WERI-Rb-1 (cell line): Measurements from ENCODE around the gene WRAP73.

Experiments used
- DNase-seq: peaks from one replicate; pipeline ENCODE4 v3.0.0-alpha.2; 2020
- H3K27ac ChIP-seq: fragments of 250-450 bp; sonication (Bioruptor Pico); 2 replicates; pipeline ENCODE4 v1.5.1; 2020; ENCODE audit warnings: mild to moderate bottlenecking, moderate library complexity
- H3K27me3 ChIP-seq: fragments of 250-450 bp; sonication (Bioruptor Pico); 2 replicates; pipeline ENCODE4 v1.5.1; 2021; ENCODE audit warnings: mild to moderate bottlenecking, low read depth, moderate library complexity; ENCODE audit not compliant: insufficient read depth, severe bottlenecking
- H3K36me3 ChIP-seq: fragments of 250-450 bp; sonication (Bioruptor Pico); 2 replicates; pipeline ENCODE4 v1.5.1; 2020; ENCODE audit warnings: mild to moderate bottlenecking, moderate library complexity
- H3K4me3 ChIP-seq: 2 replicates; pipeline ENCODE4 v1.5.1; 2011; ENCODE audit warnings: low read depth, mild to moderate bottlenecking, control low read depth, low read length
- H3K9me3 ChIP-seq: fragments of 250-450 bp; sonication (Bioruptor Pico); 2 replicates; pipeline ENCODE4 v1.5.1; 2021; ENCODE audit warnings: mild to moderate bottlenecking, moderate library complexity; ENCODE audit not compliant: severe bottlenecking
- TF ChIP-seq, protein P1 (sequence below): IDR thresholded peaks from 2 replicates; pipeline ENCODE4 v1.5.1; 2011; ENCODE audit warnings: low read depth, mild to moderate bottlenecking, control low read depth, inconsistent platforms, low read length

Gene WRAP73

DNA sequence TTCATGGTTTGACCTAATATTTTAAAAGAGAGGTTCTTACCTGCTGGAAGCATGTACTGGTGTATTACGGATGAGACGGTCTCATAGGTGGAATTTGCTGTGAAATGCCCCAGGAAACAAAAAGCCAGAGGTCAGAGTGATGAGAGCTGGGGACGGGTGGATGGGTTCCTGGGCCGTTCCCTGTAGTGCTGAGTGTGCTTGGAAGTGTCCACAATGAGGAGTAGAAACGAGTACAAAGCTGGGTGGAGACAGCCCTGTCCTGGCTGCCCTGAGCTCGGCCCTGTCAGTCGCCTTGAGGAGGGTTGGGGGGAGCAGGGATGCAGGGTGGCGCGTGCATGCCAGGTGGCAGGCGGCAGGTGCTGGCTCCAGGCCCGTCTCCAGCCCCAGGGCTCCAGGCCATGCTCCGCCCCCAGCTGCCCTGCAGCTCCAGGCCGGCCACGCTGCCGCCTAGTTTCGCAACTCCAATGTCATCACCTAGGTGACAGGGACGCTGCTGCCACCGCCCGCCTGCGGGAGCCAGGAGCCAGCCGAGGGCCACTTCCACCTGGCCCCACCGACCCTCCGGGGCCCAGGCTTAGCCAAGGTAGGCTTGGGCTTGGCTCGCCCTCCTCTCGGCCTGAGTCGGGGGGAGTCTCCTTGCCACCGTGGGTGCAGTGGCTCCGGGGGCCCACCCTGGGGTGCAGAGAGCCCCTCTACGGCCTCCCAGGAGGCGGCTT, 18.8 kb upstream of the WRAP73 start:
- Histone ChIP-seq H3K27me3 (no peaks in the 10 kb centered on the region), H3K9me3 (no peaks in the 10 kb centered on the region), H3K27ac (no peak overlapping the region), H3K36me3 (peaks cover 3% of the 10 kb centered on the region), H3K4me3 (no peak overlapping the region)
- peak; percentile 61 for DNase-seq
- TF ChIP-seq, protein P1, sequence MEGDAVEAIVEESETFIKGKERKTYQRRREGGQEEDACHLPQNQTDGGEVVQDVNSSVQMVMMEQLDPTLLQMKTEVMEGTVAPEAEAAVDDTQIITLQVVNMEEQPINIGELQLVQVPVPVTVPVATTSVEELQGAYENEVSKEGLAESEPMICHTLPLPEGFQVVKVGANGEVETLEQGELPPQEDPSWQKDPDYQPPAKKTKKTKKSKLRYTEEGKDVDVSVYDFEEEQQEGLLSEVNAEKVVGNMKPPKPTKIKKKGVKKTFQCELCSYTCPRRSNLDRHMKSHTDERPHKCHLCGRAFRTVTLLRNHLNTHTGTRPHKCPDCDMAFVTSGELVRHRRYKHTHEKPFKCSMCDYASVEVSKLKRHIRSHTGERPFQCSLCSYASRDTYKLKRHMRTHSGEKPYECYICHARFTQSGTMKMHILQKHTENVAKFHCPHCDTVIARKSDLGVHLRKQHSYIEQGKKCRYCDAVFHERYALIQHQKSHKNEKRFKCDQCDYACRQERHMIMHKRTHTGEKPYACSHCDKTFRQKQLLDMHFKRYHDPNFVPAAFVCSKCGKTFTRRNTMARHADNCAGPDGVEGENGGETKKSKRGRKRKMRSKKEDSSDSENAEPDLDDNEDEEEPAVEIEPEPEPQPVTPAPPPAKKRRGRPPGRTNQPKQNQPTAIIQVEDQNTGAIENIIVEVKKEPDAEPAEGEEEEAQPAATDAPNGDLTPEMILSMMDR = no peak

DNA sequence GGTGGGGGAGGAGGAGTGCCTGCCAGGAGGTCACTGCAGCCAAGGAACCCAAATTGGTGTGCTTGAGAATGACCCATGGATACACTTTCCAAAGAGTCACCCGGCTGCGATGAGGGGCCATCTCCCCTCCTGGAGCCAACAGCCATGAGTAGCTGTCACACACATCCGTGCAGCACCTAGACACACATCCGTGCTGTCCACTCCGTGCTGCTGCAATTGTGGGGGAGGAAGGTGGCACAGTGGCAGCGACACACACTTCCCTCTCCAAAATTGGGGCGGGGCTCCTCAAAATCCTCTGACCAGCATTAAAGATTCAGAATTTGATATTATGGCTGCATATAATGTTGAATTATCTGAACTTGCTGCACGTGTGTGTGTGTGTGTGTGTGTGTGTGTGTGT, 18.2 kb upstream of the WRAP73 start:
- no peaks in the 10 kb centered on the region for H3K9me3 ChIP-seq
- H3K27me3 ChIP-seq = no peaks in the 10 kb centered on the region
- H3K36me3 ChIP-seq = peaks cover 3% of the 10 kb centered on the region
- no peak overlapping the region for H3K4me3 ChIP-seq
- TF ChIP-seq, protein P1 = no peak
- no peak overlapping the region for H3K27ac ChIP-seq
- no peak for DNase-seq

DNA sequence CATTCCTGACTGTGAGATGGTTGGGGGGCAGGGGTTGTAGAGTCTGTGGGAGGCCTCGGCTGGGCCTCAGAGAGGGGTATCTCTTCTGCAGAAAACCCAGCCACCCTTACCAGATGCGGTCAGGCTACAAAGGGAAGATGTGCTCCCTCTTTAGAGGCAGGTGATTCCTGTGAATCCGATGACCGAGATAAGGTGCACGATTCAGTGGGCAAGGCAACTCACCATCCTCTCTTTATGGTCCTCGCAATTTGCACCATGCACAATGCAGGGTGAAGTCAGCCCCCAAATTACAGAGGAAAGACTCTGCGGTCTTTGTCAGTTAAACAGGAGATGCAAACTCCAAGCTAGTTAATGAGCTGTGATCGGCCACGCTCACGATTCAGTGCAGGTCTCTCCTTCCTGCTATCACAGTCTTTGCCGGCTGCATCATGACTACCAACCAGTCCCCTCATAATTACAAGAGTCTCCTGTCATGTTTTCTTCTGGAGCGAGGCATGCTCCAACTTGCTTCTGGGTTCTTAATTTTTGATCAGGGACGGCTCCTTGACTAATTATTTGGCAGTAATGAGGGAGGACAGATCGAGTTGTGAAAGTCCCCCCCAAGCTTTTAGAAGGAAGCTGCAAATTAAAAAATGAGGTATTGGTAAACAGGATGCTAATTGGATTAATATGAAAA, 14.9 kb upstream of the WRAP73 start:
- no peak for DNase-seq
- Histone ChIP-seq H3K4me3 (no peak overlapping the region), H3K9me3 (no peaks in the 10 kb centered on the region), H3K27ac (no peak overlapping the region), H3K36me3 (peaks cover 10% of the 10 kb centered on the region), H3K27me3 (no peaks in the 10 kb centered on the region)
- TF ChIP-seq, protein P1 = no peak

DNA sequence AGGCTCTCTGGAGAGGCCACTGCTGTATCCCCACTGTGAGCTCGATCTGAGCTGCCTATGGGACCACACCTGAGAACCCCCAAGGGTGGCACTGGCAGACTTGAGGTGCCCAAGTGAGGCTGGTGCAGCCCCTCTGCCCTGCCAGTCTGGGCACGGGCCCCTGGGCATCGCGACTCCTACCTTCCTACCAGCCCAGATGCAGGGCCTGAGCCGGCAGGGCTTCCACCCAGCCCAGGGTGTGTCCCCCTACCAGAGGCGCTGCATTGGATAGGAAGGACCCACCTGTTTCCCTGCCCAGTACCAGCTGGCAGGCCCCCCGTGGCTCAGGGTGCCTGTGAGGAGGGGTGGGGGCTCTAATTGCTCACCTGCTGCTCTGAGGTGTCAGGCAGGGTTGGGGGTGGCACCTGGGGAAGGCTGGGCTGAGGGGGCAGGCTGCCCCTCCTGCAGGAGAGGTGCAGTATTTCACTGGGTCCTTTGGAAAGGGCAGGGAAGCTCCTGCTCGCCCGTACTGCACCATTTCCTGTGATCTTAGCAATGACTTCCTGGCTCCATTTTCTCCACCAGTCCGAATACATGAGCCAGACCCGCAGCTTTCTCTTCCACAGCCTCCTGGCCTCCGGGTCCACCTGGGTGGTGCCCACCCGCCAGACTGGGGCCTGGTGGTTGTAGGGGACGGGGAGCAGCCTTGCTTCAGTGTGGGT, 14.2 kb upstream of the WRAP73 start:
- H3K27me3 ChIP-seq = no peaks in the 10 kb centered on the region
- no peaks in the 10 kb centered on the region for H3K9me3 ChIP-seq
- DNase-seq = peak; percentile 4
- H3K27ac ChIP-seq = no peak overlapping the region
- TF ChIP-seq, protein P1 = no peak
- no peak overlapping the region for H3K4me3 ChIP-seq
- peaks cover 10% of the 10 kb centered on the region for H3K36me3 ChIP-seq

DNA sequence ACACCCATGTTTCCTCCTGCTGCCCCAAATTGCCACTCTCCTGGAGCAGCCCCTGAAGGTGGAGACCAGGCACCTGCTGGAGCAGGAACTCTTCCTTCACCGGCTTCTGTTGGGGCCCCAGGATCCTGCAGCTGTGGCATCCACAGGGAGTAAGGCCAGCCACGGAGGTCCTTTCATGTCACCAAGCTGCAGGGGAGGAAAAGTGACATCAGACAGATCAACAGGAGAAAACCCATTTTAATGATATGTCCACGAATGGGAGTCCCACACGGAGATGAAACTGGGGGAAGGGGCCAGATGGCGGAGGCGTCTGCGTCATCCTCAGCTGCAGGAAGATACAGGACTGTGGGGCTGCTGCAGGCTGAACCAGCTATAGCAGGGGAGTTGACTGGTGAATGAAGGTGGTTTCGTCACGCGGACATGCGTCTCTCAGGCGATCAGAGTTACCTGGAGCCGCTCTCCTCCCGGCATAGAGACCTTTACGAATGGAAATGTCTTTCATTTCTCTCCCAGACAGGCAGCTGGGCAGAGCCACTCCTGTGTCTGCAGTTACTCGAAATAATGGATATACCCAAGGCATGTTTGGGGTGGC, 12.3 kb upstream of the WRAP73 start:
- H3K36me3 ChIP-seq = peaks cover 21% of the 10 kb centered on the region
- TF ChIP-seq, protein P1 = no peak
- no peaks in the 10 kb centered on the region for H3K9me3 ChIP-seq
- no peak overlapping the region for H3K27ac ChIP-seq
- no peak for DNase-seq
- no peaks in the 10 kb centered on the region for H3K27me3 ChIP-seq
- no peak overlapping the region for H3K4me3 ChIP-seq
